ENCODE data around the gene MACROD2.

The MACROD2 gene

DNA sequence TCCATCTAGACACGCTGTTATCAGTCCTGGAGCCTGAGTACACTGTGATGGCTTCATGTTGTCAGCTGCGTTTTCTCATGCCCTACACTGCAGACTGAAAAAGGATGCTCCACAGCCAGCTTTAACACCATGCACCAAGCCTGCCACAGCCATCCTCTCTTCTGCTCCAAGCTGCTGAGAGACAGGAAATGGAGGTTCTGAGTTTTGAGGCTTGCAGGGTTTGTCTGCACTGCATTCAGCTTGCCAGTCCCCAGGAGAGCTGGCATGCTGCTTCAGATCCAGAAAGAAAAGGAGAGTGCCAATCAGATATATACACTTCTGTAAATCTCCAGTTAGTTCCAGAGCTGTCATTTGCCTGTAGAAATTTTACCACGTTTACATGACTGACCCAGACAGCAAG is 892.8 kb downstream of the MACROD2 start:
- H3K4me3 ChIP-seq (ENCODE audit: low read depth, low read length) = no peak overlapping the region

DNA sequence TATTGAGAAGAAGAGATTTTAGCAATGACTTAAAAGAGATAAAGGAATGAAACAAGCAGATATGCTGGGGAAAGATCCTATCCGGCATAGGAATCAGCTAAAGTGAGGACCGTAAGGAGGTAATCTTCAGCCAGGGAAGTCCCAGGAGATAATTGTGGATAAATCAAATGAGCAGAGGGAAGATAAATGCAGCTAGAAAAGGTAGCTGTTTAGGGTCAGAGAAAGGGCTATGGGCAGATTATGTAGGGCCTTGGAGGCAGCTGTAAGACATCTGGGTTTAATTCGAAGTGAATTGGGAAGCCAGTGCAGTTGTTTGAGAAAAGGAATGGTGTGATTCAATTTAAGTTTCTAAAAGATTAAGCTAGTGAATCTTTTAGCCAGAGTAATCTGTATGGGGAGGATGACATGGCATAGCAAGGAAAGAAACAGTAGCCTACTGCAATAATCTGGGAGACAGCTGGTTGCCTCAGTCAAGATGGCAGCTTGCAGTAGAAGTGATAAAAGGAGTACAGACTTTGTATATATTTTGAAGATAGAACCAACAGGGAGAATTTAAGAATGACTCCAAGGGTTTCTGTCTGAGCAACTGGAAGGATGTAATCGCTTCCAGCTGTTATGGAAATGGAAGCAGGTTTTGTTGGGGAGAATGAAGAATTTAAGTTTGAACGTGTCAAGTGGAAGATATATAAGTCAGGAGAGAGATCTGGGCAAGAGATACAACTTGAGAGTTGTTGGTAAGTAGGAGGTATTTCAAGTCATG is 894.4 kb downstream of the MACROD2 start:
- no peak overlapping the region for H3K4me3 ChIP-seq (ENCODE audit: low read depth, low read length)

DNA sequence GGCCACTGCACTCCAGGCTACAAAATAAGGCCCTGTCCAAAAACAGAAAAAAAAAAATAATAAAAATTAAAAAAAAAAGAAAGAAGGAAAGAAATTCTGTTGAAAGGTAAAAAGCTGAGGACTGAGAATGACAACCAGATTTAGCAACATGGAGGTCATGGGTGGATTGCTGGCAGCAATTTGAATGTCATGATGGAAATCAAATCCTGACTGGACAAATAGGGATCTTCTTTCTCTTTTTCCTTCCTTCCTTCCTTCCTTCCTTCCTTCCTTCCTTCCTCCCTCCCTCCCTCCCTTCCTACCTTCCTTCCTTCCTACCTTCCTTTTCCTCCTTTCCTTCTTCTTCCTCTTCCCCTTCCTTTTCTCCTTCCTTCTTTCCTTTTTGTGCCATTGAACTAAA is 895.4 kb downstream of the MACROD2 start:
- no peak overlapping the region for H3K4me3 ChIP-seq (ENCODE audit: low read depth, low read length)

DNA sequence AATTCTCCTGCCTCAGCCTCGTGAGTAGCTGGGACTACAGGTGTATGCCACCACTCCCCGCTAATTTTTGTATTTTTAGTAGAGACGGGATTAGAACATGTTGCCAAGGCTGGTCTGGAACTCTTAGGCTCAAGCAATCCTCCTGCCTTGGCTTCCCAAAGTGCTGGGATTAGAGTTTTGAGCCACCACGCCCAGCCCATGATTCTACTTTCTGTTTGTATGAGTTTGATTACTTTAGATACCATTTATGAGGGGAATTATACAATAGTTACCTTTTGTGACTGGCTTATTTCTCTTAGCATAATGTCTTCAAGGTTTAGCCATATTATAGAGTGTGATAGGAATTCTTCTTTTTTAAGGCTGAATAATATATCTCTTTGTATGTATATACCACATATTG is 897.5 kb downstream of the MACROD2 start:
- H3K4me3 ChIP-seq (ENCODE audit: low read depth, low read length) = no peak overlapping the region

DNA sequence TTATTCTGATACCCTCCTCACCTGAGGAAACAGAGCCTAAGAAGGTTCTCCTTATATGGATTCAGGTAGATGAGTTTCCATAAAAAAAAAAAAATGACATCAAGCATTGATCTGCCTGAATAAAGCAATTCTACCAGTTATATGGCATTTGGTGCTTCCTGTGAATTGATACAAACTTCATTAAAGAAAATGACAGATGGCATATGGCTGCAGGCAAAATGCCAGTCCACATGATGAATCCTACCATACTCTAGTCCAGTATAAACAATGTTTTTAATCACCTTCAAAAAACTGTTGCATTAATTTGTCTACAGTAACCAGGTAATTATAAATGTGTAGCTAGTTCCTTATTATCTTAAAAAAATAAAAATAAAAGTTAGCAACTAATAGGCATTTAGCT is 901.3 kb downstream of the MACROD2 start:
- H3K4me3 ChIP-seq (ENCODE audit: low read depth, low read length) = no peak overlapping the region

DNA sequence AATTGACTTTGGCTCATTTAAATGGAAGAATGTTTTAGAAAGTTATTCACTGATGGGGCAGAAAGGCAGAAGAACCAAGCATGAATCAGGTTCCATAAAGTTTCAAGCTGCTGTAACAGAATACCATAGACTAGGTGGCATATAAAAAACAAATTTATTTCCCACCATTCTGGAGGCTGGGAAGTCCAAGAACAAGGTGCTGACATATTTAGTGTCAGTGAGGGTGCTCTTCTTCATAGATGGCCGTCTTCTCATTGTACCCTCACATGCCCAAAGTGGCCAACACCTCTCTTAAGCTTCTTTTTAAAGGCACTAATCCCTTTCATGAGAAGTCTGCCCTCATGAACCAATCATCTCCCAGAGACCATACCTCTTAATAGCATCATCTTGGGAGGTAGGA is 902.3 kb downstream of the MACROD2 start:
- H3K4me3 ChIP-seq (ENCODE audit: low read depth, low read length) = no peak overlapping the region

DNA sequence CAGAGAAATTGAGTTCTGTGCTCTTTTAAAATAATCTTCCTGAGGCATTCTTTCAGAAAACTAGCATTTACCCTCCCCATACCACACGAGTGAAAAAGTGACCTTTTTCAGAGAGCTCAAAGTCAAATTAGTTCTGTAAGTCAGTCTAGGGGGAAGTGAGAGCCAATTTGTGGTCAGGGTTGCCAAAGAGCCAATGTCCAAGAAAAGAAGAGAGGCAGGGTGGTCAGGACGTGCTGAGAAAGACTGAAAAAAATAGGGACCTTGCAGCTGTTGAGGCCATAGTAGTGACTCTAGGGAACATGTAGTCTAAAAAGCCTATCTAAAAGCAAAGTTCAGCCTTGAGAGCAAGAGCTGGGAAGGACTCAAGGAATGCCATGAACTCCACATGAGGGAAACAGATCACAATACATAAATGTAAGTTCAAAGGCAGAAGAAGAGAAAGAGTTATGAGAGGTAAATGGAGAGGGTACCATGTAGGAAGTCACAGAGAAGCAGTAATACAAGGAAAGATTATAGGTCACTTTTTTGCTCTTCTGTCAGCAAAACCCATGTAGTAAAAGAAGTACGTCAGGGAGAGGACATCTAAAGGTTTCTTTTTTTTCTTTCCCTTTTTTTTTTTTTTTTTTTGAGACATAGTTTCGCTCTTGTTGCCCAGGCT is 907.2 kb downstream of the MACROD2 start:
- H3K4me3 ChIP-seq (ENCODE audit: low read depth, low read length) = no peak overlapping the region

DNA sequence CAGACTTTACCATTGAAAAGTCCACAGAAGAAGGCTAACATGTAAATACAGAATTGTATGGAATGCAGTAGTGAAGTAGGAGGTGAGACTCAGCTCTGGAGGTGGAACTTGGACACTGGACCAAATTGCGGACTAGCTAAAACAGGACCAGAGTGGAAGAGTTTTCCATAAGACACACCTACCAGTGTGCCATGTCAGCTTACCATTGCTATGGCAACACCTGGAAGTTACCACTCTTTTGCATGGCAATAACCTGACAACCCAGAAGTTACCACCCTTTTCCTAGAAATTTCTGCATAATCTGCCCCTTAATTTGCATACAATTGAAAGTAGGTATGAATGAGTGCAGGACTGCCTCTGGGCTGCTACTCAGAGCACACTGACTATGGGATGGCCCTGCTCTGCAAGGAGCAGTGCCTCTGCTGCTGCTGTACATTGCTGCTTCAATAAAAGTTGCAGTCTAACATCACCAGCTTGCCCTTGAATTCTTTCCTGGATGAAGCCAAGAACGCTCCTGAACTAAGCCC is 911.7 kb downstream of the MACROD2 start:
- no peak overlapping the region for H3K4me3 ChIP-seq (ENCODE audit: low read depth, low read length)

DNA sequence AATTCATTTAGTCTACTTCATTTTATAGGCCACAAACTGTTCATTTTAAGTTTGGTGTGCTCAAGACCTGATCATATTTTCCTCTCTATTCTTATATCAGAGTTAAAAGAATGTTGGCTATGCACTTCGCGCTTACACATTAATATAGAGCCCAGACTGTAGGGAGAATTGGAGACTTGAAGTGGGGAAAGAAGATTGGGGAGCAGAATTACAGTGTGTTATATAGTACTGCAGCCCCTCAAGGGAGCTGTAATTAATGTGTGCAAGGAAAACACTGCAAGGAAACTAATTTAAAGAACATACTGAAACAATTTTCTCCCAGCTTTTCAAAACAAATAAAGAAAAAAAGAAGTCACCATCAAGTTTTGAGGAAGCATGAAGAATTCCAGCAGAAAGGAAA is 914.8 kb downstream of the MACROD2 start:
- H3K4me3 ChIP-seq (ENCODE audit: low read depth, low read length) = no peak overlapping the region

DNA sequence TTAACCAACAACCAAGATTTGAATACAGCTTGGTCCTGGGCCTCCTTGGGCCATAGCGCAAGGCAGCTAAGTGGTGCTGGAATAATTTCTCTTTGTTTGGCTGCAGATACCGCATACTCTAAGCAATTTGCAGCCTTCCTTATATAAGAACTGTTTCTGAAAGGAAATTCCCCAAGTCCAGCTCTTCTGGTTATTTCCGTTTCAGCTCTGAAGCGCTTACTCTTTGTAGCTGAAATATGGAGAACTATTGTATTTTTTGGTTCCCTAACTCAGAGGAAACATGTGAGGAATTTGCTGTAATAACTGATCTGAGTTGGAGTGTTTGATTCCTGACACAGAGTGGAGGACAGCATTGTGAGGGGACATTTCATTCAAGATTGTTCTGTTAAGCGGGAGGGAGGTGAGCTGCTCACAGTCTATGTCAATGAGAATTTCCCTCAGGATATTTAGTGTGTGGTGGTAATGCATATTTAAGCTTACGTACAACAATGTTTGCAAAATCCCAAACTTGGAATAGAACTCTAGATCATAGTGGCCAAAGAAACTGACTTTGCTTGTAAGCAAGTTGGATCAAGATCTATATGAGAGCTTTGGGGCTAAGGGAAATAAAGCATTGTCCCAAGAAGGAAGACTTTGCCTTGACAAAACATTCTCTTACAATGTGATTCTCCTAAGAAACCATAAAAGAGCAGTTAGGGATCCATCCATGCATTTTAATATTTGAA is 918.7 kb downstream of the MACROD2 start:
- H3K4me3 ChIP-seq (ENCODE audit: low read depth, low read length) = no peak overlapping the region

DNA sequence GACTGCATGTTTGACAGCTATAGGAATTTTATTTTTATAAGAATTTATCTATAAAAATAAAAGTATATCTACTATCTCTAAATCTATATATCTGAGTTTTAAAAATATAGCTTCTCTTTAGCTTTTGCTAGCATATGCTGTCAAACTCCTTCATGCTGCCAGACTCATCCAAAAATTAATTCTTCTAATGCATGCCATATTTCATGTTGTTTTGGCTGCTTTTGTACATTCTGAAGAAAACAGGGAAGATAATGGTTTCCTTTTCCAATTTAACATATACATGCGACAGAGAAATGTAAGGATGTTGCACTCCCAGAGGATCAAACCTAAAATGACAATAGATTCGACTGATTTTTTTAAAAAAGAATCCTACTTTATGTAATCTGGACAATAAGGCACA is 919.3 kb downstream of the MACROD2 start:
- no peak overlapping the region for H3K4me3 ChIP-seq (ENCODE audit: low read depth, low read length)

DNA sequence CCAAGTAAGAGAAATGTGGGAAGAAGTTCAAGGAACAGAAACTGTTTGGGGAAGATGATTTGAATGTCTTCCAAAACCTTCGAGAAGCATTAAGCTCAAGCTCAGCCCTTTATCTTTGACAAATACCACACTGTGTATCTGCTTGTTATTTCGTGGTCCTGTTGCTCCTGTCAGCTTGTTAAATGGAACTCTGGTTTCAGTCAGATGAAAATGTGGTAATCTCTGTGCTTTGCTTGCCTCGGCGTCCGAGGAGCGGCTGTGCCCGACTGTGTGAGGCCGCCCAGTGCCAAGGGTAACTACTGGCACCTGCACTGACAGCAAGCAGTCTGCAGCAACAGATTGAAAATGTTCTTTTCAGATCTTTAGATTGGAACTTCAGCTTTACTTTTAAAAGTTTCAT is 920.0 kb downstream of the MACROD2 start:
- H3K4me3 ChIP-seq (ENCODE audit: low read depth, low read length) = no peak overlapping the region

DNA sequence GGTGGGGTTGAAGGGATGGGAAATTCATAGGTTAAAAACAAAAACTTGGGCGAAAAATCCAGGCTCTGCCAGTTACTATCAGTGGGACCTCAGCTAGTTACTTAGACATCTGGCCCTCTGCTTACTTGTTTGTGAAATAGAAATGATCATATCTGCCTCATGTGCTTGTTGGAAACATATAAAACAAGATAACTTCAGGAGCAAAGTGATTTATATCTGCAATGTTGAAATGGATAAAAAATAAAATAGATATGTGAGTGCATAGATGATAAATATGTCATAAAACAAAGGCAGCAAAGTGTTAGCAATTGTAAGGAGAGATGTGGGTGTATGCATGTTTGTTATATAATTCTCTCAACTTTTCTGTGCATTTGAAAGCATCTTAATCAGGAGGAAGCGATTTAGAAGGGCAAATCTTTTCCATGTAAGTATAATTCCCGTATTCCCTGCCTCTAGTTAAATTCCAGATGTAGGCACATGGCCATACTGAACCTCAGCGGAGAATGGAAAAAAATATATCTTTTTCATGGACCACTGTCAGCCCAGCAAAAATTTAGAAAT is 921.1 kb downstream of the MACROD2 start:
- H3K4me3 ChIP-seq (ENCODE audit: low read depth, low read length) = no peak overlapping the region

DNA sequence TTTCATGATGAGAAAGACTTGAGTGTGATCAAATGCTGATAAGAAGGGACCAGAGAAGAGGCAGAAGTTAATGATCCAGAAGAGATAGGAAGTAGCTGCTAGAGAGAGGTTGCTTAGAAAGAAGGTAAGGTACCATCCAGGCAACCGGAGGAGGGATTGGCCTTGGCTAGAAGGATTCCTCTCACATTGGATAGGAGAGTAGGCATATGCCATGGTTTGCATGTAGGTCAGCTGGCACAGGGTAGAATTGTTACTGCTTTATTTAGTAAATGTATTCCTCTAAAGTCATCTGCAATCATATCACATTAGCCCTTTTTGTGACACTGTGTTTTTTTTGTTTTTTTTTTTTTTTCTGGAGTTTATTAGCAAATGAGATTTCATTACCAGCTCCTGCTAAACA is 923.0 kb downstream of the MACROD2 start:
- no peak overlapping the region for H3K4me3 ChIP-seq (ENCODE audit: low read depth, low read length)

DNA sequence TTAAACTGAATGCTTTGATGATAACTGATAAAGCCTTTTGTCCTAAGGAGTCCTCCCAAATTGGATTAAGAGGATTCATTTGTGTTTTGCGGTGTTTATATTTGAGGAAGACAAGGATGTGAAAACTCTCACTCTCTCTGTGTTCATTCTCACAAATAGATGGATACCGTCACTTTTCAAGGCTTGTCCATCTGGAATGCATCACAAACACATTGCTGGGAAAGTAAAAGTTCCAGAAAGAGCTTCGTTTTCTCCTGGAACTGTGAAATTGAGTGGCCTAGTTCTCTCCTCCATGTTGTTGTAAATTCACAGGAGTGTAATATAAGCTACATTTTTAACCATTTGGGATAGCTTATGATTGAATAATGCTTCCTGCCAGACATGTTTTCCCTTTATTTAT is 923.7 kb downstream of the MACROD2 start:
- no peak overlapping the region for H3K4me3 ChIP-seq (ENCODE audit: low read depth, low read length)

DNA sequence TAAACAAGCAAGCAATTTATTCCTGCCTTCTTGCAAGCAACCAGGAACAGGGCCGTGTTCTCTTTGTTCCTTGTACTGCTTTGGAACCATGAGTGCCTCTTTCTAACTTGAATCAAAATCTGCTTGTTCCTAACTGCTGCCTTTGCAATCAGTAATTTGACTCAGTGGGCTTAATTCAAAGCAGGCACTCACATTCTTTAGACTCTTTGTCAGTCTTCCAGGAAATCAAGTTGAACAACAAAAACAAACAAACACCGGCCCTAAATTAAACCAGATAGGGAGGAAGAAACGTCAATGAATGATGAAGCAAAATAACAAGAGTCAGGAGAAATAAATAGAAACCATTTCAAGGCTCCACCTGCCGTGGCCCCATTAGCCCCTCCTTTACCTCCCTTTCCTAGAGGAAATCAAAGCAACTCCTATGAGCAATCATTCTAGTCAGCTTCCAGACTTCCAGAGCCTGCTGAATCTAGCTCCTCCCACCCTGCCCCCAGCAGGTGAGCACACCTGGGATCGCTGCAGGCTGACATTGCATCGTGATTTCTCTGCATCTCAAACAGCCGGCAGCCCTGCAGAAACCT is 924.3 kb downstream of the MACROD2 start:
- no peak overlapping the region for H3K4me3 ChIP-seq (ENCODE audit: low read depth, low read length)

DNA sequence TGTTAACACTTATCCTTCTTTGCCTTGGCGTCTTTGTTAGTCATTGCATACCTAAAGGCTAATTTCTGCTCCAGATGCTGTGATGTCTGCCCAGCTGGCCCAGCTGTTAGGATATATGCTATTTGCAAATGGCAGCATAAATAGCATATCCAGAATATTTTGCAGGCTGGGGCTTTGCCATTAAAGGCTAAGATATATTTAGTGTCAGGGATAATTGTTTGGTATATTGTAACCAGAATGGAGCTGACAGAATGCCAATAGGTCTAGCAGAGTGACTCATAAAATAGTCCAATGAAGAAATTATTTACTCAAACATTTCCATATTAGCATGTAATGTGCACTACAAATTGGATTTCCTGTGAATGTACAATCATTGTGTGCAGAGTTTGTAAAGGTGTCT is 926.2 kb downstream of the MACROD2 start:
- H3K4me3 ChIP-seq (ENCODE audit: low read depth, low read length) = no peak overlapping the region

DNA sequence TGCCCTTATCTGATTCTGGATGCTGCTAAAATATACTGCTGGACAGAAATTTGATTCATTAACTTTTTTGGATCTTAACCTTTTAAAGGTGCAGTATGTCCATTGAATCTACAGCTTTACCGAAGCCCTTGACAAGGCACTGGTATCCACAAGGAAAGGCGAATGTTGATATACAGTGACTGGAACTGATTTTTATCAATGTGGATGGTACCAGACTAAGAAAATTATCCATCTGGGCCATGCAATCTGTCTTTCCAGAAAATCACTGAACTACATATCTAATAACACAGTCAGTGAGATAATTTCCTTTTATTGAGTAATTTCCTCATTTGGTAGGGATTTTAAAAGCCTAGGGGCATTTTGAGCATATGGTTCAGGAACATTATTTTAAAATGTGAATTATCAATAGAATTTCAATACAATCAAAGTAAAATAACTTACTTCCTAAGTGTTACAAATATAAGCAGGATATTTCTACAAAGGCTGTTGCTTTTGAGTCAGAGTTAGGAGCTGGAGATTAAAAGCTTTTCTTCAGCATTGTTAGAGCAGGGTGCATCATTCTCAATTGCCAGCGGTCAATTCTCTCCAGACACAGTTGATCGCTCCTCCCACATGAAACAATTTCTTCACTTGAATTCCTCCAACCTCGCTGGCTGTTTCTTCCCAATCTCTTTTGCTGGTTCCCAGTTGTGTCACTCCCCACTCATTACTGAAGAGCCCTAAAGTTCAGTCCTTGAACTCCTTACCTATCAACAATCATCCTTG is 927.4 kb downstream of the MACROD2 start:
- no peak overlapping the region for H3K4me3 ChIP-seq (ENCODE audit: low read depth, low read length)

DNA sequence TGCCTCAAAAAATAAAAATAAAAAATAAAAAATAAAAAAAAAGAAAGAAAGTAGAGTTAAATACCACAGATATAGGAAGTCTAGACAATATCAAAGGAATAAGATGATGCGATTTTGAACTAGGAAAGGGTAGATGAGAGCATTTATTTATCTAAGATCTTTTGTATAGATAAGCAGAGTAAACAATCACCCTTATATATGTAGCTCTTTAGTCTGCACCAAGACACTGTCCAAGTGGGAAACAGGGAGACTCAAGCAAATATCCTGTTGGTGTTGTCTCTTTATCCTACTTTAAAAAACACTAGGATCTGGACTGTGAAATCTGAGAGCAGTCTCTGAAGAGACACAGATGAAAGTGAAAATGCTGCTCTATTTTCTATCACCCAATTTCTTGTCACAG is 929.1 kb downstream of the MACROD2 start:
- no peak overlapping the region for H3K4me3 ChIP-seq (ENCODE audit: low read depth, low read length)

DNA sequence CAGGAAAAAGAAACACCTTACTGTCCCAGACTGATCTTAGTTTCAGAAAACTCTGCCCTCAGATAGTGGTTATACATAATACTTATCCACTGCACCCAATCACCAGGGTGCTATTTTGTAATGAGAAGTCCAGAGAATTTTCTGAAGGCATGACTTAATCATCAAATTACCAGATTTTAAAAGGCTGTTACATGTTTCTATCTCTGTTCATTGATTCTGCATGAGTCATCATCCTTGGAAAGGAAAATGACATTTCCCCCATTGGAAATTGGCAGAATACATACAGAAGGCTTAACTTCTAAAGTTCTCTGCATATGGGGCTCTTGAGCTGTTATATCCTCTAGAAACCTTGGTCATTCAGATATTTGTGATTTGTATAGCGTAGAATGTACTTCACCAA is 930.0 kb downstream of the MACROD2 start:
- no peak overlapping the region for H3K4me3 ChIP-seq (ENCODE audit: low read depth, low read length)

Data from iPS-11a (cell line).